GM18867 (cell line): ENCODE data around the gene HDAC4.

Experiments
- ATAC-seq: cut with Tn5 transposase; IDR thresholded peaks from one replicate; pipeline ENCODE4 v1.9.1; 2021; ENCODE audit warnings: mild to moderate bottlenecking, moderate library complexity; ENCODE audit not compliant: unreplicated experiment

The HDAC4 gene

DNA sequence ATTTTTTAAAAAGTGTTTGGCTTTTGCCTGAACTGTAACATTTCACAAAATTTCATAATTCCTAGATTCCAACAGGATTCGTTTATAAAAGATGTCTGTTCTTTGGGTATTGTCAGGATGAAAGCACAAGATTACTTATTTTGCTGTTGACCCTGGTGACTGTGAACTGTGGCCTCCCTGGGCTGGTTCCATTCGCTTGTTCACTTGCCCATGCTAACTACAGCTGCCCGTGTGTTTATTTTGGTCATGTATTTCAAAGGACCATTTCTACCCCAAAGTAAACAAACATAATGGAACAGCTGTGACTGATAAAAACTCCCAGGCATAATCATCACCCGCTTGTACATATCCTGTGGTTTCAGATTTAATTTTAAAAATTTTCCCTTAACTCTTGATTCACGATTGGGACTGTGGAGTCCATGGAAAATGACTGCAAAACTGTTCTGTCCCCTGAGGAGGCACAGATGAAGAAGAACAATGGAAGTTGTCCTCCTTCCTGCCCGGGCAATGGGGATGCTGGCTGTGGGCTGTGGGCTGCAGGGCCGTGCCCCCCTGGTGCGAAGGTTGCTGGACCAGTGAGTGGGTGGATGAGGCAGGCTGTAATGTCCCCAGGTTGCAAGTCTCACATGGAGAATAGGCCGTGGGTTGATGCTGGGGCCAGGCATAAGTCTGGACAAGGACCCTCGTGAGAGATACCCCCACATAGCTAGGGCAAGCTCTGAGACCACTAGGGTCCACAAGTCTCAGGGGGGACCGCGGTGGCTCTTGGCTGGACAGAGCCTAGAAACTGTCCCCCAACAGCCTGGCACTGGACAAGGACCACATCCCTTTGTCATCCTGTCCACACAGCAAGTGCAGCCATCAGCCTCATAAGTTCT is 28.9 kb upstream of the HDAC4 start:
- ATAC-seq = no peak

DNA sequence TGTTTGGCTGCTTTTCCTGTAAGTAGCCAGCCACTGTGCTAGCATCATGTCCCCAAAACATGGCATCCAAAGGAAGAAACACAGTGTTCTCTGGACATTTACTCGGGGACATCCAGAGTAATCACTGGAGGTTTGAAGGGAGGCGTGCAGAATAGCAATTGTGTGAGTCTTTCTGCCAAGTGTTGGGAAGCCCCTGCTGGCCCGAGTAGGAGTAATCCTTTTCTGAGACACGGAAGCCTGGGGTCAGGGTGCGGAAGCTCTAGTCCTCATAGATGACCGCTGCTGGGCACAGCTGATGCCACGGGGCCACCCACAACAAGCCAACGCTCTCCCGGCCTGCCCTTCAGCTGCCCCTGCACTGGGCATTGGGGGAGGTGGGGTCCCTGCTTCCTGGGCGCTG is 24.8 kb upstream of the HDAC4 start:
- ATAC-seq = no peak

GRCh38 chr2:239424337-239425045 is 23.7 kb upstream of the HDAC4 start:
- no peak for ATAC-seq

DNA sequence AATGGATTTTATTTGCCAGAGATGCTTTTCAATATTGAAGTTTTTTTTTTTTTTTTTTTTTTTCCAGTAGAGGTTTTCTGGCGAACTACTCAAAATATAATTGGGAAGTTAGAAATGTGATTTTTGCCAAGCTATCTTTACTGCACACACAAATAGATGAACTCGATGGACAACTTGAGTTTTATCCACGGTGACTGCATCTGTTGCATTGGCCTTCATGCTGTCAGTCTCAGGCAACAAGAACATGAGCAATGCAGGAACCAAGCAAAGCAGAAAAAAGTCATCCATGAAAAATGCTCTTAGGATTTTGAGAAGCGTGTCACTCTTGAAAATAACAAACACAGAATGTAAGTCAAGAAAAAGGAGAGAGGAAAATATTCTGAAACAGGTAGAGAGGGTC is 22.7 kb upstream of the HDAC4 start:
- ATAC-seq = no peak

DNA sequence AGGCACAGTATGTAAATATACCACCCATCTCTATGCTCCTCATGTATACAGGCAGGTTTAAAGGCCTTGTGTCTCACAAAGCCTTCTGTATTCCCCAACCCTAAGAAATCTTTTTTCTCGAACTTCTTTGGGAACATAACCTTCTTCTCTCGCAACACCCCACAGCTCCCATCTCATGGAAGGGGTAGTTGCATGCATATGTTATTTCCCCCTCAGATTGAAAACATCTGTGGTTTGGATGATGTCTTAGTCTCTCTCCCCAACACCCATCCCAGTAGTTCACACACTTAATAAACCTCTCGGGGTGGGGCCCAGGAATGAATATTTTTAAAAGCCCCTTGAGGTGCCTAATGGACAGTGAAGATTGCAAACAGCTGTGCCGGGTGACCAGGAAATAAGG is 21.0 kb upstream of the HDAC4 start:
- no peak for ATAC-seq

GRCh38 chr2:239420082-239420481 is 19.3 kb upstream of the HDAC4 start:
- ATAC-seq = no peak

DNA sequence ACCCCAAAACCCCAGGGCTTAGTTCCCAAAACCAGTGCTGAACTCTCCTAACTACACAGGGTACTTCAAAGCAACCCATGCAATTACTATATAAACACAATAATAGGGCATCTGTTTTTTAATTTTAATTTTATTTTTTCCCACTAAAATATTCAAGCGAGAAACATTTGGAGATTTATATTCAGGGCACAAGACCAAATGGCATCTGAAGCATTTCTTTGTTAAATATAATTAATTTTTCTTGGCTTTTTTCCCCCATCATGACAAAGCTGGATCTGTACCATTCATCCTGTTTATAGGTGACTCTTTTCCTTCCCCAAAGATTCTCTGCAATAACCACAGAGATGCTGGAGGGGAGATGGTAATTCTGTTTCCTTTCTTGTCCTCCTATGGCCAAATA is 18.1 kb upstream of the HDAC4 start:
- no peak for ATAC-seq

DNA sequence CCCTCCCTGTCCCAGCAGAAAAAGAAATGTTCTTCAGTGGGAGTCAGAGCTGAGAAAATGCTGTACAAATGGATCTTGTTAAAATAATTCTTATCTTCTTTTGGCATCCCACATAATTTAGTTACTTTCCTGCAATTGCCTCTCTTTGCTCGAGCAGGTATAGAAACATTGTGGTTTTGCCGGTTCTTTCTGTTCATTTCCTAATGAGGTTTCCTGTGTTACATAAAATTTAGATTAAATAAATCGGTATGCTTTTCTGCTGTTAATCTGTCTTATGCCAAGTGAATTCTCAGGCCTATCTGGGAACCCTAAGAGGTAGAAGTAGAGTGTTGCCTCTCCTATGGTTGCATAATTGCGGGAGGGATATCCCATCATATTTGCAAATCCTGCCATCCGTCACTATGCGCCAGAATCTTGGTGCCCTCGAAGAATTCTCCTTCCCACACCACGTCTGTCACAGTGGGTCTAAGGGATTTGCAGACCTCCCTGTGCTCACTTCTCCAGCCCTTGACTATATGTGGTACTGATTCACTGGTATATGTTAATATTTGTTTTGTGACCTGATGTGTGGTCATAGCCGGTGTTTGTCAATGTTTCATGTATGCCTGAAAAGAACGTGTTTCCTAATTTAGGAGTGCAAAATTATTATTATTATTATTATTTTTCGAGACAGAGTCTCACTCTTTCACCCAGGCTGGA is 12.2 kb upstream of the HDAC4 start:
- no peak for ATAC-seq

- ATAC-seq = no peak
These were observed 10.9 kb upstream of the HDAC4 start for GRCh38 chr2:239411549-239412319.

DNA sequence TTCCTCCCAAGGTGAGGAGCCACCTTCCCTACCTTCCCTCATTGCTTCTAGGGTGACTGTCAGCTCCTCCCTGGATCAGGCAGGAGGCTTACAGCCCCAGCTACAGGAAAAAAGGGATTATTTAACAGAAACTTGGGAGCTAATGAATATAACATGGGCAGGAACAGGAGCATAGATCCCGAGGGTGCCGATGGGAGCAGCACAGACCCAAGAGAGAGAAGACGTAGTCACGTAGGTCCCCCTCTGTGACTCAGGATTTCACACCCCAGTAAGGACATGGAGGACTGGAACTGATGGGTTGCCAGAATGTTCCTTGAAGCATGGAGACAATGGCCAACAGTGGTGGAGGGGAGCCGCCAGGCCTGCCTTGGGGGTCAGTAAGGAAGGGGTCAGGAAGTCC is 10.3 kb upstream of the HDAC4 start:
- no peak for ATAC-seq

DNA sequence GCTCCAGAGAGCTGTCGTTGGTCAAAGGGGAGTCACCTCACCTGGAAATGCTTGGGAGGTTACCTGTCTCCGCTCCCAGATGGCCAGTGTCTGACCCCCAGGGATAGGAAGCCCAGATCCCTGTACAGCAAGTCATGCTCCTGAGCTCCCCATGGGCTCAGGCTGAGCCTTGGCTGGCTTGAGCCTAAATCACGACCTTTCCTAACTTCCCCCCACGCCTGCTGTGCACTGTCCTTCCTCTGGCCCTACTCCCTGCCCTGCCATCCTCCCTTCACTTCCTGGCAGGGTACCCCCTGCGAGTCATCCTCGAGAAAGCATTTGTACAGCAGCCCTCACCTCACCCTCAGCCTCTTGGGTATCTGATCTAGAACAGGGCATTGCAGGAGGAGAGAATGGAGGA is 9.2 kb upstream of the HDAC4 start:
- ATAC-seq = no peak

GRCh38 chr2:239407112-239407511 is 6.3 kb upstream of the HDAC4 start:
- no peak for ATAC-seq

DNA sequence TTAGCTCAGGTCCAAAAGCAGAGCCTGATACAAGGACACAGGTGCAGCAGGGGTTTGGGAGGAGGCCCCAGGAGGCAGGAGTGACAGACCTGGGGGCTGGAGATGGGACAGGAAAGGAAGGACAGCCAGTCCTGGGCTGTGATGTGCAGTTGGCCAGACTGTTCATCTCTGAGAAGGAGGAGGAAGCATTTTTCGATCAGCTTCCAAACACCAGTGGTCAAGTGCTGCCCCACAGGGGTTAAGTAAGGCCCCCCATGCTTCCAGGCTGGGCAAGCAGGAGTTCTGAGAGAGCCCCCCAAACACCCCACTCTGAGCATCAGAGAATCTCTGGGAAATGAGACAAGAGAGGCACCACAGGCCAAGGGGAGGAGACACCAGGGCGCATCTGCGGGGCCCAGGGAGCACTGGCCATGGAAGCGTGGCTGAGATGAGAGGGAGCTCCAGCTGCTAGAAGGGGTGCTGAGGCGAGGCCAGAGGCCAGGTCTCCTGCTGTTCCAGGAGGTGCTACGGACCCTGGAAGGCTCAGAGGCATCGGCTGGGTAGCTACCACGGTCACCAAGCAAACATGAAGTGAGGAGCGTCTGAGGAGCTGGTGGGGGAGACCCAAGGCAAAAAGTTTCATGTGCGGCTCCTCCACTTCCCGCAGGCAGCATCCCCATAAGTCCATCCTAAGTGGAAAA is 5.6 kb upstream of the HDAC4 start:
- ATAC-seq = no peak

DNA sequence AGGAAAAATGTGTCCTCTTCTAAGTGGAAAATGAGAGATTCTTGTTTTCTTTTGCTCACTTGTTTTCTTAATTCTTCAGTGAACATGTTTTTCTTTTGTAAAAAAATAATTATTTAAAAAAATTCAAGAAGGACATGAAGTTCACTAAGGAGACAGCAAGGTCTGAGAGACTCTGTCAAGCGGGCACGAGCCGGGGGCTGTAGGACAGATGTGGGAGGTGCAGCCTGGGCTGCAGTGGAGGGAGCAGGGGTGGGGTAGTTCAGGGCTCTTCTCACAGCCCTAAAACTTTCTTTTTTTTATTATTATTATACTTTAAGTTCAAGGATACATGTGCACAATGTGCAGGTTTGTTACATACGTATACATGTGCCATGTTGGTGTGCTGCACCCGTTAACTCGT is 4.3 kb upstream of the HDAC4 start:
- no peak for ATAC-seq

DNA sequence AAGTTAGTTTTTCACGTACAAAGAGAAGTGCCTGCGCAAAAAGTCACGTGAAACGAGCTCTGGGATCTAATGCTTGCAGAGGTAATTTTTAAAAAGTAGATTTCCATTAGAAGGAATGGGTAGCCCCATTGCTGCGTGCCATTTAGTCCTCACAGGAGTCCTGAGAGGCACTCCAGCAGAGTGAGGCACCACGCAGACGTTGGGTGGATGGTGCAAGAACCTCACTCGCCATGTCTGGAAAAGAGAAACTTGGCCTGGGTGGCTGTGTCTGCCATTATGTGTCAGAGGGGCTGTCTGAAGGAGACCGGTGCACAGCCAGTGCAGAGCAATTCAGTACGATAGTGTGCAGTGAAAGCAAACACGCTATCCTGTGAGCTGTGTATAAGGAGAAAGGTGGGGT is 1.8 kb upstream of the HDAC4 start:
- ATAC-seq = no peak

- peak; percentile 7 for ATAC-seq
These were observed 1.0 kb upstream of the HDAC4 start for GRCh38 chr2:239401881-239402233.

- ATAC-seq = peak; percentile 88
These were observed 454 bp upstream of the HDAC4 start for GRCh38 chr2:239401067-239401880.

GRCh38 chr2:239399921-239400595 is 762 bp downstream of the HDAC4 start:
- ATAC-seq = no peak

DNA sequence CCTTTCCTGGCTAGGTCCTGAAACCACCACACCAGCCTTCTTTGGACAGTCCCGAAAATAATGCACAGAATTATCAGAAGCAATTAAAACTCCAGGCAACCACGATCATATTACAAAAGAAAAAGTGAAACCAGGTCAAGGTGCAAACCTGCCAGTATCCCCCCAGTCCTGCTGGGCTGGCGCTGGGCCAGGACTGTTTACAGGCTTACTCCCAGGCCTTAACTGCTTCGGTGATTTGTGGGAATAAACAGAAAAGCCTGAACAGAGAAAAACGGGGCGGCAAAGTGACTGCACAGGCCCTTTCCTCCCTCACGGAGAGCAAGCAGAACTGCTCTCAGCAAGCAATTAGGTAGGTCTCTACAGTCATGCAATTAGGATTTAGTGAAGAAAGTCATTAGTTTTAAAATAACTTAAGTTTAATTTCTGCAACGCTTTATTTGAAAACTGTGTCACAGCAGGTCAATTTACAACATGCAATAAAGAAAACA is 1.3 kb downstream of the HDAC4 start:
- ATAC-seq = no peak
